HepG2 (cell line): ENCODE measurements around the gene RUNDC1. TPM values are rescaled to one million over a fixed set of nuclear protein-coding genes. Genes with fewer than 3 reads are reported as not detected.
A peak's percentile ranks its signal among the peaks of the same experiment; 100 is the strongest.

ENCODE experiments used
- ARHGAP35 ChIP-seq: sonication (generic); formaldehyde crosslinking; IDR thresholded peaks from 2 replicates; pipeline ENCODE4 v1.9.0; 2022; ENCODE audit warnings: mild to moderate bottlenecking, inconsistent platforms, moderate library complexity, missing genetic modification reagents, borderline replicate concordance
- FOXA1 ChIP-seq, 2 experiments: fragments of 450-650 bp in 1 of 2; sonication (generic) in 1 of 2; formaldehyde crosslinking in 1 of 2; IDR thresholded peaks; 2 replicates each; pipeline versions ENCODE4 v1.4.0 to v1.6.1; 2016 to 2020; ENCODE audit warnings: missing genetic modification reagents in 1 of 2
- FOXP1 ChIP-seq, 2 experiments: fragments of 450-650 bp in 1 of 2; IDR thresholded peaks; 2 replicates each; pipeline ENCODE4 v1.6.1; 2017 to 2018; ENCODE audit warnings: antibody characterized with exemption in 1 of 2
- PRDM10 ChIP-seq: sonication (generic); formaldehyde crosslinking; IDR thresholded peaks from 2 replicates; pipeline ENCODE4 v1.4.0; 2020; ENCODE audit warnings: low read depth, missing genetic modification reagents
- TFDP1 ChIP-seq: IDR thresholded peaks from 2 replicates; pipeline ENCODE4 v1.6.1; 2016; ENCODE audit warnings: missing compliant biosample characterization, missing genetic modification reagents, borderline replicate concordance
- ZNF10 ChIP-seq: sonication (generic); formaldehyde crosslinking; IDR thresholded peaks from 2 replicates; pipeline ENCODE4 v1.4.0; 2020; ENCODE audit warnings: mild to moderate bottlenecking, low read depth, missing genetic modification reagents, borderline replicate concordance
- ZNF318 ChIP-seq: sonication (generic); formaldehyde crosslinking; IDR thresholded peaks from 2 replicates; pipeline ENCODE4 v1.4.0; 2020; ENCODE audit warnings: mild to moderate bottlenecking, missing genetic modification reagents
- ZNF605 ChIP-seq: sonication (generic); formaldehyde crosslinking; IDR thresholded peaks from 2 replicates; pipeline ENCODE4 v1.8.0; 2022; ENCODE audit warnings: mild to moderate bottlenecking, missing genetic modification reagents
- ZNF737 ChIP-seq: sonication (generic); formaldehyde crosslinking; IDR thresholded peaks from 2 replicates; pipeline ENCODE4 v1.5.0; 2020; ENCODE audit warnings: missing genetic modification reagents, mild to moderate bottlenecking, borderline replicate concordance
- ZNF761 ChIP-seq: sonication (generic); formaldehyde crosslinking; conservative IDR thresholded peaks from 2 replicates; pipeline ENCODE4 v1.4.0; 2020; ENCODE audit warnings: mild to moderate bottlenecking, missing genetic modification reagents
- ZSCAN12 ChIP-seq: sonication (generic); formaldehyde crosslinking; IDR thresholded peaks from 2 replicates; pipeline ENCODE4 v1.9.0; 2021; ENCODE audit warnings: mild to moderate bottlenecking, missing genetic modification reagents
- ZSCAN5A ChIP-seq: sonication (generic); formaldehyde crosslinking; IDR thresholded peaks from 2 replicates; pipeline ENCODE4 v1.8.0; 2022; ENCODE audit warnings: mild to moderate bottlenecking, missing genetic modification reagents, borderline replicate concordance
- ZSCAN9 ChIP-seq: IDR thresholded peaks from 2 replicates; pipeline ENCODE4 v1.6.1; 2016; ENCODE audit warnings: borderline replicate concordance
- polyA plus RNA-seq, 8 experiments: library from polyadenylated mRNA; depleted of rRNA in 3 of 8; stranded (reverse) in 7 of 8; unstranded in 1 of 8; fragments of >200 nt; fragmentation: Illumina TruSeq in 4 of 8; extraction: Trizol in 4 of 8; gene quantifications; 2 replicates each; pipeline versions ENCODE4 v1.2.1 to v1.2.3, GENCODE V29; 2011 to 2016; ENCODE audit warnings: low read depth in 4 of 8, missing spikeins in 1 of 8, mixed read lengths in 1 of 8; ENCODE audit not compliant: insufficient read depth in 1 of 8
- total RNA-seq, 5 experiments: library from RNA; depleted of rRNA; stranded (reverse); fragments of >200 nt; fragmentation: Illumina TruSeq; extraction: Trizol; gene quantifications; 2 replicates each; pipeline ENCODE4 v1.2.3, GENCODE V29; 2016; ENCODE audit warnings: low read depth in 1 of 5

Gene RUNDC1
- total and polyA plus RNA-seq, 2 of the 13 experiments (the other 11 are each of a cell fraction or from before 2014, with no cell fraction given): 10.3 to 11.4 TPM

- TF ChIP-seq ZNF318 (CRISPR knock-in tag): no peak
- TF ChIP-seq ZSCAN5A (CRISPR knock-in tag): no peak
- no peak for TF ChIP-seq FOXP1 (IDR thresholded peaks at IDR 0.05)
- peak; percentile 62; the same call in 1 of the 2 replicates for TF ChIP-seq FOXP1 (CRISPR knock-in tag; IDR thresholded peaks at IDR 0.05)
- no peak for TF ChIP-seq ARHGAP35
- no peak for TF ChIP-seq ZNF737 (CRISPR knock-in tag)
- no peak for TF ChIP-seq ZSCAN12
- TF ChIP-seq TFDP1 (CRISPR knock-in tag): no peak
- no peak for TF ChIP-seq PRDM10 (CRISPR knock-in tag)
- TF ChIP-seq ZNF761 (CRISPR knock-in tag): 0 out of 2 replicates have a peak, but pooled peaks have one; percentile 9
- no peak for TF ChIP-seq ZNF10 (CRISPR knock-in tag)
- no peak for TF ChIP-seq FOXA1 (IDR thresholded peaks at IDR 0.05)
- TF ChIP-seq FOXA1 (CRISPR knock-in tag; IDR thresholded peaks at IDR 0.05): no peak
- TF ChIP-seq ZSCAN9 (CRISPR knock-in tag): no peak
- TF ChIP-seq ZNF605 (CRISPR knock-in tag): peak; percentile 62
Measured at GRCh38 chr17:42975265-42975664, 5.1 kb upstream of the RUNDC1 start (continued).
